HepG2 (cell line): ENCODE results near the gene LIMA1. TPM values are rescaled to one million over a fixed set of nuclear protein-coding genes. Genes with fewer than 3 reads are reported as not detected.

Experiments
- ATAC-seq: fragments of 200-7000 bp; cut with Tn5 transposase; 3 replicates; pipeline ENCODE4 v1.9.1; 2020; ENCODE audit warnings: mild to moderate bottlenecking, moderate library complexity
- BruUV-seq: library from RNA; stranded (reverse); fragments of 400-500 nt; replicated peaks from 2 replicates; lab custom pipeline; 2021; lab: Mats Ljungman, UMichigan
- CTCF ChIA-PET: fragments of 300-600 bp; formaldehyde crosslinking; extraction: SDS; loops from one replicate; lab custom pipeline; 2021; ENCODE audit warnings: low total read pairs, inconsistent platforms, low intra/inter-chr PET ratio; lab: Yijun Ruan, JAX
- POLR2A ChIA-PET: fragments of 350-600 bp; sonication (Branson Sonifier 250); formaldehyde crosslinking; loops from one replicate; lab custom pipeline; 2020; ENCODE audit warnings: antibody characterized with exemption, inconsistent platforms; lab: Yijun Ruan, JAX
- DNase-seq: peaks from one replicate; pipeline ENCODE4 v3.0.0-alpha.2; 2015; ENCODE audit warnings: low spot score
- FAIRE-seq: peaks from 3 replicates; lab custom pipeline; 2011; peaks lifted over from hg19 to GRCh38; lab: Jason Lieb, UNC
- H2AFZ ChIP-seq: one replicate; pipeline ENCODE4 v1.6.1; 2011; ENCODE audit warnings: low read length, inconsistent platforms
- H3K27ac ChIP-seq: fragments of 300-600 bp; 3 replicates; pipeline ENCODE4 v1.8.0; 2011; ENCODE audit warnings: mixed run types, mild to moderate bottlenecking, mixed read lengths, low read length, inconsistent platforms; ENCODE audit not compliant: insufficient read depth; ENCODE audit errors: extremely low read length
- H3K27me3 ChIP-seq, 2 experiments: fragments of 200-600 bp in 1 of 2; 2 replicates in 1 of 2; 3 replicates in 1 of 2; pipeline versions ENCODE4 v1.6.0 to v1.8.0; 2011; ENCODE audit warnings: low read length in 2 of 2, mild to moderate bottlenecking in 2 of 2, moderate library complexity in 2 of 2, inconsistent platforms in 1 of 2; ENCODE audit not compliant: insufficient read depth in 2 of 2, control insufficient read depth in 1 of 2
- H3K36me3 ChIP-seq, 2 experiments: fragments of 200-600 bp in 1 of 2; replicated peaks in 1 of 2; 2 replicates in 1 of 2; 3 replicates in 1 of 2; pipeline versions ENCODE4 v1.5.1 to v1.8.0; 2011; ENCODE audit warnings: low read length in 2 of 2, inconsistent platforms in 1 of 2; ENCODE audit not compliant: insufficient read depth in 2 of 2, control insufficient read depth in 1 of 2
- H3K4me1 ChIP-seq: 2 replicates; pipeline ENCODE4 v1.5.1; 2012; ENCODE audit warnings: low read length, inconsistent platforms; ENCODE audit not compliant: insufficient read depth
- H3K4me2 ChIP-seq: 2 replicates; pipeline ENCODE4 v1.6.0; 2011; ENCODE audit warnings: low read depth, low read length, inconsistent platforms
- H3K4me3 ChIP-seq, 3 experiments: fragments of 200-600 bp in 1 of 3; sonication (generic), shearing (Covaris generic) in 1 of 3; replicated peaks in 1 of 3; 2 replicates each; pipeline ENCODE4 v1.5.1; 2011 to 2016; ENCODE audit warnings: low read length in 3 of 3, inconsistent platforms in 2 of 3, low read depth in 2 of 3, mild to moderate bottlenecking in 2 of 3, control low read depth in 1 of 3, mixed read lengths in 1 of 3; ENCODE audit not compliant: insufficient read depth in 1 of 3
- H3K79me2 ChIP-seq: one replicate; pipeline ENCODE4 v1.6.1; 2011; ENCODE audit warnings: low read length, inconsistent platforms; ENCODE audit not compliant: insufficient read depth
- H3K9ac ChIP-seq: 2 replicates; pipeline ENCODE4 v1.6.0; 2011; ENCODE audit warnings: mild to moderate bottlenecking, low read depth, low read length, inconsistent platforms; ENCODE audit not compliant: insufficient read depth
- H3K9me3 ChIP-seq: 2 replicates; pipeline ENCODE4 v1.5.1; 2012; ENCODE audit warnings: mild to moderate bottlenecking, low read length
- H4K20me1 ChIP-seq: 2 replicates; pipeline ENCODE4 v1.6.0; 2011; ENCODE audit warnings: inconsistent platforms, mild to moderate bottlenecking, low read length, moderate library complexity; ENCODE audit not compliant: insufficient read depth
- REPIN1 ChIP-seq: sonication (generic); formaldehyde crosslinking; IDR thresholded peaks from 2 replicates; pipeline ENCODE4 v1.8.0; 2022; ENCODE audit warnings: missing genetic modification reagents, low read depth, mild to moderate bottlenecking, borderline replicate concordance
- SMAD3 ChIP-seq: sonication (generic); formaldehyde crosslinking; IDR thresholded peaks from 2 replicates; pipeline ENCODE4 v1.4.0; 2020; ENCODE audit warnings: missing genetic modification reagents
- SRSF1 ChIP-seq: fragments of 200-400 bp; formaldehyde crosslinking; optimal IDR thresholded peaks from 2 replicates; pipeline ENCODE3; 2017; ENCODE audit warnings: mild to moderate bottlenecking, low read depth, low read length, moderate library complexity
- ZBTB42 ChIP-seq: sonication (generic); formaldehyde crosslinking; IDR thresholded peaks from 2 replicates; pipeline ENCODE4 v1.5.0; 2020; ENCODE audit warnings: mild to moderate bottlenecking, missing genetic modification reagents
- ZIK1 ChIP-seq: sonication (generic); formaldehyde crosslinking; IDR thresholded peaks from 2 replicates; pipeline ENCODE4 v1.5.0; 2020; ENCODE audit warnings: mild to moderate bottlenecking, low read depth, missing genetic modification reagents, borderline replicate concordance
- ZMYM2 ChIP-seq: sonication (generic); formaldehyde crosslinking; IDR thresholded peaks from 2 replicates; pipeline ENCODE4 v1.8.0; 2022; ENCODE audit warnings: mild to moderate bottlenecking, missing genetic modification reagents
- ZNF207 ChIP-seq: fragments of 450-650 bp; IDR thresholded peaks from 2 replicates; pipeline ENCODE4 v1.6.1; 2016; ENCODE audit warnings: antibody characterized with exemption, borderline replicate concordance
- ZNF264 ChIP-seq: sonication (generic); formaldehyde crosslinking; IDR thresholded peaks from 2 replicates; pipeline ENCODE4 v1.4.0; 2020; ENCODE audit warnings: missing genetic modification reagents
- WGBS: methylation state at CpG from one replicate; pipeline ENCODE4 v1.1.6; 2017; ENCODE audit warnings: low lambda C conversion rate; 5-methylcytosine and 5-hydroxymethylcytosine counted together
- in situ Hi-C: cut with HindIII; loops from 2 replicates; pipeline ENCODE4 v1.10.0; 2017; ENCODE audit warnings: low pct_unique_long_range_greater_than_20kb; ENCODE audit not compliant: extremely low pct_ligation_motif_present
- intact Hi-C: fragments of 100-400 bp; cut with micrococcal nuclease; formaldehyde crosslinking; loops from one replicate; pipeline ENCODE4 v1.10.0; 2022; ENCODE audit not compliant: unreplicated experiment
- polyA plus RNA-seq, 8 experiments: library from polyadenylated mRNA; depleted of rRNA in 3 of 8; stranded (reverse) in 7 of 8; unstranded in 1 of 8; fragments of >200 nt; fragmentation: Illumina TruSeq in 4 of 8; extraction: Trizol in 4 of 8; gene quantifications; 2 replicates each; pipeline versions ENCODE4 v1.2.1 to v1.2.3, GENCODE V29; 2011 to 2016; ENCODE audit warnings: low read depth in 4 of 8, missing spikeins in 1 of 8, mixed read lengths in 1 of 8; ENCODE audit not compliant: insufficient read depth in 1 of 8
- total RNA-seq, 5 experiments: library from RNA; depleted of rRNA; stranded (reverse); fragments of >200 nt; fragmentation: Illumina TruSeq; extraction: Trizol; gene quantifications; 2 replicates each; pipeline ENCODE4 v1.2.3, GENCODE V29; 2016; ENCODE audit warnings: low read depth in 1 of 5
- TF ChIP-seq, protein P1 (sequence below): fragments of 450-650 bp; IDR thresholded peaks from 2 replicates; pipeline ENCODE4 v1.6.1; 2017; ENCODE audit warnings: mild to moderate bottlenecking

The LIMA1 gene
- total and polyA plus RNA-seq, 2 of the 13 experiments (the other 11 are each of a cell fraction or from before 2014, with no cell fraction given), result 13.0 to 19.8 TPM

DNA sequence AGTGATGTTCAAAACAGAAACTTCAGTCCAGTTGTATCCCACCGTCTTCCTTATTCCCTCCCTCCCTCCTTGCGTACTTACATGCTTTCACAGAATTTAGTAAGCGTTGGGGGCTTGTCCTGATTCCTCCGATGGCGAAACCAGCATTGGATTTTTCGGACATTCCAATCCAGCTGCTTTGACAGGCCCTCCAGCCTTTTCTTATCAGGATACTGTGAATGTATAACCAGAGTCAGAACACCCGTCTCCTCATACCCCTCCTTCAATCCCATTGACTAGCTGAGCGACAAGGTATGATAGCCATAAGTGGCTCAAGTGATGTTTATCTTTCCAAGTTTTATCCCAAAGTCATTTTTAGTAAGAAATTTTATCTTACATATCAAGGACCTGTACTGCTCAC lies 140.3 kb downstream of the LIMA1 start:
- in situ Hi-C loops (no loop called here), intact Hi-C loops (no loop called here)
- Histone ChIP-seq H3K4me2 (no peak overlapping the region), H3K9ac (no peak overlapping the region), H3K4me1 (no peaks in the 10 kb centered on the region), H3K9me3 (no peaks in the 10 kb centered on the region), H3K27me3 (no peaks in the 10 kb centered on the region), H3K79me2 (no peaks in the 10 kb centered on the region), H3K27ac (no peak overlapping the region), H3K36me3 (peaks cover 4 to 47% of the 10 kb centered on the region in 2 experiments; a peak in 4 of 5 replicates), H4K20me1 (no peaks in the 10 kb centered on the region), H3K4me3 (no peak overlapping the region), H2AFZ (no peak overlapping the region)
- DNase-seq (no peak), FAIRE-seq (no peak), ATAC-seq (no peak)
- ChIA-PET POLR2A (no interaction called here), CTCF (no interaction called here)
- WGBS, result 96% methylated on average over 8 of the region's 8 CpGs
- TF ChIP-seq, protein P1, sequence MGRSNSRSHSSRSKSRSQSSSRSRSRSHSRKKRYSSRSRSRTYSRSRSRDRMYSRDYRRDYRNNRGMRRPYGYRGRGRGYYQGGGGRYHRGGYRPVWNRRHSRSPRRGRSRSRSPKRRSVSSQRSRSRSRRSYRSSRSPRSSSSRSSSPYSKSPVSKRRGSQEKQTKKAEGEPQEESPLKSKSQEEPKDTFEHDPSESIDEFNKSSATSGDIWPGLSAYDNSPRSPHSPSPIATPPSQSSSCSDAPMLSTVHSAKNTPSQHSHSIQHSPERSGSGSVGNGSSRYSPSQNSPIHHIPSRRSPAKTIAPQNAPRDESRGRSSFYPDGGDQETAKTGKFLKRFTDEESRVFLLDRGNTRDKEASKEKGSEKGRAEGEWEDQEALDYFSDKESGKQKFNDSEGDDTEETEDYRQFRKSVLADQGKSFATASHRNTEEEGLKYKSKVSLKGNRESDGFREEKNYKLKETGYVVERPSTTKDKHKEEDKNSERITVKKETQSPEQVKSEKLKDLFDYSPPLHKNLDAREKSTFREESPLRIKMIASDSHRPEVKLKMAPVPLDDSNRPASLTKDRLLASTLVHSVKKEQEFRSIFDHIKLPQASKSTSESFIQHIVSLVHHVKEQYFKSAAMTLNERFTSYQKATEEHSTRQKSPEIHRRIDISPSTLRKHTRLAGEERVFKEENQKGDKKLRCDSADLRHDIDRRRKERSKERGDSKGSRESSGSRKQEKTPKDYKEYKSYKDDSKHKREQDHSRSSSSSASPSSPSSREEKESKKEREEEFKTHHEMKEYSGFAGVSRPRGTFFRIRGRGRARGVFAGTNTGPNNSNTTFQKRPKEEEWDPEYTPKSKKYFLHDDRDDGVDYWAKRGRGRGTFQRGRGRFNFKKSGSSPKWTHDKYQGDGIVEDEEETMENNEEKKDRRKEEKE, result no peak
- TF ChIP-seq ZMYM2 (CRISPR knock-in tag) (no peak), SMAD3 (CRISPR knock-in tag) (no peak), ZNF264 (CRISPR knock-in tag) (no peak), ZBTB42 (CRISPR knock-in tag) (no peak), ZNF207 (no peak), REPIN1 (CRISPR knock-in tag) (no peak), SRSF1 (no peak), ZIK1 (no peak)
- BruUV-seq, result no TSS peak
